Measurements from ENCODE around the gene PCIF1. TPM values are rescaled to one million over a fixed set of nuclear protein-coding genes. Genes with fewer than 3 reads are reported as not detected.

The PCIF1 gene
- total and polyA plus RNA-seq, 2 donors (not counting 3 experiments of a cell fraction or from before 2014, with no cell fraction given): 26.4 to 27.2 TPM

- no peak overlapping the region for H3K4me2 ChIP-seq (ENCODE audit: insufficient read depth, low read length)
- ChIA-PET CTCF (interaction anchor here (5.0 kb wide), 1 partner anchor 17 kb away, joined by 22 read pairs; the partner anchor contains the start of genes CTSA and NEURL2), POLR2A (no interaction called here)
- no peaks in the 10 kb centered on the region for H3K79me2 ChIP-seq (ENCODE audit: control insufficient read depth, insufficient read depth, low read length)
- H3K9ac ChIP-seq (replicated peaks; ENCODE audit: extremely low read depth, insufficient read depth, low read length): no peak overlapping the region
- no peaks in the 10 kb centered on the region for H4K20me1 ChIP-seq (replicated peaks; ENCODE audit: control insufficient read depth, extremely low read depth, insufficient read depth, low read length)
- intact Hi-C loops (cut with micrococcal nuclease) (no loop called here), dilution Hi-C loops (cut with MboI; ENCODE audit: extremely low pct_ligation_motif_present, low sequenced_read_pairs) (no loop called here)
- H3K9me3 ChIP-seq (replicated peaks; ENCODE audit: control insufficient read depth, insufficient read depth, low read length): no peaks in the 10 kb centered on the region
- H3K4me3 ChIP-seq (replicated peaks in 1 of 3; ENCODE audit: insufficient read depth in 1 of 3, low read depth in 1 of 3, low read length in 3 of 3): no peak overlapping the region
- H2AFZ ChIP-seq (ENCODE audit: low read depth, low read length): no peak overlapping the region
- H3K4me1 ChIP-seq (ENCODE audit: control insufficient read depth, extremely low read depth, insufficient read depth, low read length): peaks cover 22% of the 10 kb centered on the region
- no TSS peak for BruUV-seq (replicated peaks)
- peaks cover 0 to 14% of the 10 kb centered on the region in 2 experiments for H3K36me3 ChIP-seq (ENCODE audit: control insufficient read depth in 2 of 2, extremely low read depth in 1 of 2, insufficient read depth in 2 of 2, low read length in 2 of 2)
- TF ChIP-seq FOS (IDR thresholded peaks at IDR 0.05; ENCODE audit: borderline replicate concordance, insufficient read depth, low read length) (no peak), MAX (IDR thresholded peaks at IDR 0.05; ENCODE audit: insufficient read depth, insufficient read length) (no peak), POLR2A (IDR thresholded peaks at IDR 0.05; ENCODE audit: low read depth, low read length) (no peak), EZH2 (IDR thresholded peaks at IDR 0.05; ENCODE audit: borderline replicate concordance, low read depth, low read length, severe bottlenecking) (no peak), POLR2AphosphoS5 (IDR thresholded peaks at IDR 0.05; ENCODE audit: insufficient read depth, low read depth, low read length) (no peak), MYC (IDR thresholded peaks at IDR 0.05; ENCODE audit: low read depth, low read length) (no peak), GATA2 (IDR thresholded peaks at IDR 0.05; ENCODE audit: insufficient read depth, insufficient read length, low read depth, low read length) (no peak), JUN (IDR thresholded peaks at IDR 0.05; ENCODE audit: borderline replicate concordance, insufficient read depth, insufficient read length, low read depth) (no peak), CTCF (IDR thresholded peaks at IDR 0.05; ENCODE audit: extremely low read depth in 1 of 2, insufficient read depth in 1 of 2, low read depth in 1 of 2, low read length in 2 of 2) (no peak)
- H3K9me1 ChIP-seq (replicated peaks; ENCODE audit: control insufficient read depth, extremely low read depth, insufficient read depth, low read length): no peaks in the 10 kb centered on the region
- FAIRE-seq: no peak
- no peak overlapping the region for H3K27ac ChIP-seq (ENCODE audit: insufficient read depth, low read depth, low read length)
- H3K27me3 ChIP-seq (ENCODE audit: control insufficient read depth in 2 of 2, insufficient read depth in 2 of 2, low read length in 2 of 2): no peaks in the 10 kb centered on the region
- DNase-seq (ENCODE audit: low read depth, low spot score): no peak
These were observed 26.4 kb upstream of the PCIF1 start for GRCh38 chr20:45908084-45908483.
